Suprapubic skin (tissue), 4 donors: Measurements from ENCODE around the gene EIF4G3. TPM values are rescaled to one million over a fixed set of nuclear protein-coding genes. Genes with fewer than 3 reads are reported as not detected.

Experiments
- DNase-seq, 2 donors: peaks; one replicate each; pipeline ENCODE4 v3.0.0-alpha.2; 2019; ENCODE audit warnings: low spot score in 2 of 2
- H3K27ac ChIP-seq: fragments of 200-600 bp; sonication (generic); one replicate; pipeline ENCODE4 v1.5.1; 2019
- H3K27me3 ChIP-seq: fragments of 200-600 bp; sonication (generic); one replicate; pipeline ENCODE4 v1.5.1; 2019
- H3K36me3 ChIP-seq: fragments of 200-600 bp; sonication (generic); one replicate; pipeline ENCODE4 v1.5.1; 2019
- H3K4me1 ChIP-seq: fragments of 200-600 bp; sonication (generic); one replicate; pipeline ENCODE4 v1.5.1; 2019
- H3K4me3 ChIP-seq: fragments of 200-600 bp; sonication (generic); one replicate; pipeline ENCODE4 v1.5.1; 2019; ENCODE audit warnings: mild to moderate bottlenecking
- H3K9me3 ChIP-seq: fragments of 200-600 bp; sonication (generic); one replicate; pipeline ENCODE4 v1.5.1; 2019
- EP300 ChIP-seq: sonication (generic); formaldehyde crosslinking; IDR thresholded peaks from one replicate; pipeline ENCODE4 v1.6.1; 2017; ENCODE audit warnings: antibody characterized with exemption
- POLR2A ChIP-seq, 2 donors: fragments of 450-650 bp; IDR thresholded peaks; one replicate each; pipeline ENCODE4 v1.6.1; 2017; ENCODE audit warnings: antibody characterized with exemption in 2 of 2, mild to moderate bottlenecking in 2 of 2, moderate library complexity in 2 of 2
- POLR2AphosphoS5 ChIP-seq, 3 donors: sonication (generic); formaldehyde crosslinking; IDR thresholded peaks; one replicate each; pipeline ENCODE4 v1.6.1; 2017; ENCODE audit warnings: antibody characterized with exemption in 3 of 3
- WGBS: methylation state at CpG from one replicate; pipeline ENCODE4 v1.1.5; 2018; 5-methylcytosine and 5-hydroxymethylcytosine counted together
- total RNA-seq, 4 donors: library from RNA; depleted of rRNA; stranded (reverse); fragments of >200 nt; gene quantifications; one replicate each; pipeline ENCODE4 v1.1.0, GENCODE V29; 2016
- TF ChIP-seq, protein P1 (sequence below), 2 donors: fragments of 200-600 bp in 1 of 2; fragments of 450-650 bp in 1 of 2; sonication (generic) in 1 of 2; IDR thresholded peaks; one replicate each; pipeline ENCODE4 v1.5.1; 2016 to 2019; ENCODE audit warnings: antibody characterized with exemption in 2 of 2, mild to moderate bottlenecking in 1 of 2, moderate library complexity in 1 of 2

EIF4G3 gene
- total RNA-seq, 4 donors from 2014 or later, result 32.9 to 40.6 (median 39.5) TPM

DNA sequence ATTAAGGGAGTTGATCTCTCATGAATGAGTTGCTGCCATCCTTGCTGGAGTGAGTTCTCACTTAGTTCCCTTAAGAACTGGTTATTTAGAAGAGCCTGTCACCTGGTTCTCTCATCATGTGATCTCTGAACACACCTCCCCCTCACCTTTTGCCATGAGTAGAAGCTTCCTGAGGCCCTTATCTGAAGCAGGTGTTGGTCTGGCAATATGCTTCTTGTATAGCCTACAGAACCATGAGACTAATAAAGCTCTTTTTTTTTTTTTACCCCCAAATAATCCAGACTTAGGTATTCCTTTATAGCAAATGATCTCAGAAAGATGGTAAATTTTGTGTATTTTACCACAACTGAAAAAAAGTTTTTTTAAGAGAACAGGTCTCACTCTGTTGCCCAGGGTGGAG, 158.0 kb downstream of the EIF4G3 start:
- no peak overlapping the region for H3K4me3 ChIP-seq
- no peak for TF ChIP-seq POLR2A (IDR thresholded peaks at IDR 0.05)
- no peak for TF ChIP-seq POLR2AphosphoS5 (IDR thresholded peaks at IDR 0.05)
- TF ChIP-seq EP300, result no peak
- TF ChIP-seq, protein P1, sequence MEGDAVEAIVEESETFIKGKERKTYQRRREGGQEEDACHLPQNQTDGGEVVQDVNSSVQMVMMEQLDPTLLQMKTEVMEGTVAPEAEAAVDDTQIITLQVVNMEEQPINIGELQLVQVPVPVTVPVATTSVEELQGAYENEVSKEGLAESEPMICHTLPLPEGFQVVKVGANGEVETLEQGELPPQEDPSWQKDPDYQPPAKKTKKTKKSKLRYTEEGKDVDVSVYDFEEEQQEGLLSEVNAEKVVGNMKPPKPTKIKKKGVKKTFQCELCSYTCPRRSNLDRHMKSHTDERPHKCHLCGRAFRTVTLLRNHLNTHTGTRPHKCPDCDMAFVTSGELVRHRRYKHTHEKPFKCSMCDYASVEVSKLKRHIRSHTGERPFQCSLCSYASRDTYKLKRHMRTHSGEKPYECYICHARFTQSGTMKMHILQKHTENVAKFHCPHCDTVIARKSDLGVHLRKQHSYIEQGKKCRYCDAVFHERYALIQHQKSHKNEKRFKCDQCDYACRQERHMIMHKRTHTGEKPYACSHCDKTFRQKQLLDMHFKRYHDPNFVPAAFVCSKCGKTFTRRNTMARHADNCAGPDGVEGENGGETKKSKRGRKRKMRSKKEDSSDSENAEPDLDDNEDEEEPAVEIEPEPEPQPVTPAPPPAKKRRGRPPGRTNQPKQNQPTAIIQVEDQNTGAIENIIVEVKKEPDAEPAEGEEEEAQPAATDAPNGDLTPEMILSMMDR (IDR thresholded peaks at IDR 0.05), result no peak

DNA sequence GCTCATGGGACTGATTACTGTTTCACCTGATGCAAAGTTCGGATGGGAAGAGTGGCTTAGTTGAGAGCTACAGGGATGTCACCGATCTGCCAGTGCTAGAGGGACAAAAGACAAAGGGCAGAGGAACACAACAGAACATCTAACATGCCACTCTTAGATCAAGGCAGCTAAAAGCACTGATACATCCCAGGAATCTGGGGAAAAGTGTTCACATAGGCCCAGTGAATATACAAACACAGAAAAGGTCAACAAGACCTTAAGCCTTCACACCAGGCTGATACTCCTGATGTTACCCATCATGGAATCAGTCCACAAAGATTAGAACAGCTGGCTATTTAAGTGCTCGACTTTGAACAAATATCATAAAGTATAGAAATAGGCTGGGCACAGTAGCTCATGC, 163.2 kb downstream of the EIF4G3 start:
- TF ChIP-seq POLR2AphosphoS5 (IDR thresholded peaks at IDR 0.05), result no peak
- TF ChIP-seq EP300, result no peak
- no peak for TF ChIP-seq POLR2A (IDR thresholded peaks at IDR 0.05)
- TF ChIP-seq, protein P1 (IDR thresholded peaks at IDR 0.05), result no peak
- Histone ChIP-seq H3K4me3 (no peak overlapping the region), H3K36me3 (no peaks in the 10 kb centered on the region), H3K27ac (no peak overlapping the region), H3K27me3 (no peaks in the 10 kb centered on the region), H3K4me1 (no peaks in the 10 kb centered on the region), H3K9me3 (no peaks in the 10 kb centered on the region)
- 87% methylated on average over 3 of the region's 3 CpGs for WGBS
- no peak for DNase-seq

More for the DNA sequence above, 158.0 kb downstream of the EIF4G3 start:
- Histone ChIP-seq H3K27ac (no peak overlapping the region), H3K4me1 (peaks cover 20% of the 10 kb centered on the region), H3K36me3 (no peaks in the 10 kb centered on the region), H3K9me3 (no peaks in the 10 kb centered on the region), H3K27me3 (no peaks in the 10 kb centered on the region)
- DNase-seq, result no peak

DNA sequence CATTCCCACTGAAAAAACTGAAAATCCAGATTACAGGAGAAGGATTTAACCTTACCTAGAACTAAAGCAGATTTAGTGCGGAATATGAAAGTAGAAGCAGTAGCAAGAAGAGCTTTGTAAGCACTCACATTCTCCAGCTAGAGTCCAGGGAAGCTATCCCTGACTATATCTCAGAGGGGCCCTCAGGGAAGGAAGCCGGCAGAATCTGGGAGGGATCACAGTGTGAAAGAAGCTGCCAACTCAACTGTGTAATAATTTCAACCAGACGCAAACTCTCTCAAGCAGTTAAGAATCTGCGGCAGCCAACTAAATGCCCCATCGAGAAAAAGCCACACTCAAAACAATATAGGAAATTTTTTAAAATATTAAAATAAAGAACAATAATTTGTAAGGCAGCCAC, 163.8 kb downstream of the EIF4G3 start:
- DNase-seq, result no peak
- no peaks in the 10 kb centered on the region for H3K4me1 ChIP-seq
- no peaks in the 10 kb centered on the region for H3K36me3 ChIP-seq
- H3K9me3 ChIP-seq, result no peaks in the 10 kb centered on the region
- H3K4me3 ChIP-seq, result no peak overlapping the region
- WGBS, result 59% methylated on average over 5 of the region's 5 CpGs
- TF ChIP-seq EP300 (no peak), POLR2AphosphoS5 (IDR thresholded peaks at IDR 0.05) (no peak), POLR2A (IDR thresholded peaks at IDR 0.05) (no peak)
- TF ChIP-seq, protein P1 (IDR thresholded peaks at IDR 0.05), result no peak
- no peak overlapping the region for H3K27ac ChIP-seq
- no peaks in the 10 kb centered on the region for H3K27me3 ChIP-seq

DNA sequence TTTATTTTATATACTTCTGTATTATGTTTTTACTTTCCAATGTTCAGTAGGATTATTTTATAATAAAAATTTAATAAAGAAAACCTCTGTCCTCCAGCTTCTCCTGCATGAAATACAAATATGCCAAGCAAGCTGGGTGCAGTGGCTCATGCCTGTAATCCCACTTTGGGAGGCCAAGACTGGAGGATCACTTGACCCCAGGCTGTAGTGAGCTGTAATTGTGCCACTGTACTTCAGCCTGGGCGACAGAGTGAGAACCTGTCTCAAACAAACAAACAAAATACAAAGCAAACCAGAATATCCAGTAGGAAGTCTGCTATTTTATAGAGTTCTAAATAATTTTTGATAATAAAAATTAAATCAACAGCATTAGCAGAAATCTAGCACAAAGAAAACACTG, 168.8 kb downstream of the EIF4G3 start:
- Histone ChIP-seq H3K27ac (no peak overlapping the region), H3K4me3 (no peak overlapping the region), H3K27me3 (no peaks in the 10 kb centered on the region), H3K4me1 (no peaks in the 10 kb centered on the region), H3K9me3 (no peaks in the 10 kb centered on the region), H3K36me3 (no peaks in the 10 kb centered on the region)
- WGBS, result 91% methylated on average over 1 of the region's 1 CpG
- TF ChIP-seq, protein P1 (IDR thresholded peaks at IDR 0.05), result no peak
- no peak for TF ChIP-seq POLR2AphosphoS5 (IDR thresholded peaks at IDR 0.05)
- TF ChIP-seq POLR2A (IDR thresholded peaks at IDR 0.05), result no peak
- no peak for TF ChIP-seq EP300
- no peak for DNase-seq

DNA sequence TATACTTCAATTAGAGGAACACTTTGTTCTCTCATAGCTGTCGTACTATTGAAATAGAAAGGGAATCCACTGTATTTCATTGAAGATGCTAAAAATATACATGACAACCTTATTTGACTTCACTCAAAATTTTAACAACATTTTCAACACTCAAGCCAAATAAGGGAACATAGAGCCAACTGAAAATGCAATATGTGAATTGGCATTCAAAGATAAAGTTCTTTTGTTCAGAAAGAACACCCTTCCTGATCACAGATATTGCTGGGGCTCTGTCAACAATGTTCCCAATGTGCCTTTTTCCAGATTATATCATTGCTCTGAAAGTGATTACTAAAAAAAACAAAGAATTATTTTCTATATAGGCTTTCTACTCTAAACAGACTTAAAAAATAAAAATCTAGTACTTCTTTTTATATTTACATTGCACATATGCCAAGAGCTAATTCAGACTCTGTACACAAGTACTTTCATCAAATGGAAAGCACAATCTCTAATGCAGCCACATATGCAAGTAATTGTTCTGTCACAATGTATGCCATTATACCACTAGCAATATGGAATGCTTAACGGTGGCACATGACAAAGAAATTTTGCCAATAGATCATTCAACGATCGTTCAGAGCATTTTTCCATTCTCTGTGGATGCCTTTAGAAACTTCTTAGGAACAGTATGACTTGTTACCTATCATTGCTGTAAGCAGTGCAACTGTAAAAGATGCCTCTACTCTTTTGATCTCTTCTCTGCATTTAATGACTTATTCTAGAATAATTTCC, 171.0 kb downstream of the EIF4G3 start:
- no peak for DNase-seq
- H3K4me3 ChIP-seq, result no peak overlapping the region
- no peaks in the 10 kb centered on the region for H3K9me3 ChIP-seq
- H3K36me3 ChIP-seq, result no peaks in the 10 kb centered on the region
- no peaks in the 10 kb centered on the region for H3K4me1 ChIP-seq
- 74% methylated on average over 4 of the region's 4 CpGs for WGBS
- H3K27ac ChIP-seq, result no peak overlapping the region
- no peak for TF ChIP-seq POLR2A (IDR thresholded peaks at IDR 0.05)
- TF ChIP-seq, protein P1 (IDR thresholded peaks at IDR 0.05), result no peak
- no peak for TF ChIP-seq POLR2AphosphoS5 (IDR thresholded peaks at IDR 0.05)
- no peak for TF ChIP-seq EP300
- H3K27me3 ChIP-seq, result no peaks in the 10 kb centered on the region
